Astrocyte (in vitro differentiated cells and primary cell): ENCODE results near the gene COL23A1. TPM values are rescaled to one million over a fixed set of nuclear protein-coding genes. Genes with fewer than 3 reads are reported as not detected.

ENCODE experiments used
- DNase-seq: peaks from one replicate; pipeline ENCODE4 v3.0.0-alpha.2; 2010; ENCODE audit warnings: low read depth
- FAIRE-seq: peaks from 2 replicates; lab custom pipeline; 2011; peaks lifted over from hg19 to GRCh38; lab: Jason Lieb, UNC
- H2AFZ ChIP-seq: 2 replicates; pipeline ENCODE4 v1.6.0; 2012; ENCODE audit warnings: low read depth, low read length, inconsistent platforms
- H3K27ac ChIP-seq: 2 replicates; pipeline ENCODE4 v1.5.1; 2011; ENCODE audit warnings: low read depth, low read length, inconsistent platforms
- H3K27me3 ChIP-seq: 2 replicates; pipeline ENCODE4 v1.6.0; 2011; ENCODE audit warnings: low read length, inconsistent platforms; ENCODE audit not compliant: insufficient read depth
- H3K36me3 ChIP-seq: 2 replicates; pipeline ENCODE4 v1.5.1; 2011; ENCODE audit warnings: low read length, inconsistent platforms; ENCODE audit not compliant: insufficient read depth
- H3K4me1 ChIP-seq: 2 replicates; pipeline ENCODE4 v1.5.1; 2011; ENCODE audit warnings: low read length, inconsistent platforms; ENCODE audit not compliant: insufficient read depth
- H3K4me2 ChIP-seq: 2 replicates; pipeline ENCODE4 v1.6.0; 2012; ENCODE audit warnings: low read length, inconsistent platforms
- H3K4me3 ChIP-seq: 2 replicates; pipeline ENCODE4 v1.5.1; 2011; ENCODE audit warnings: low read depth, mild to moderate bottlenecking, low read length, inconsistent platforms; ENCODE audit not compliant: insufficient read depth
- H3K79me2 ChIP-seq: 2 replicates; pipeline ENCODE4 v1.6.0; 2012; ENCODE audit warnings: mild to moderate bottlenecking, low read length, inconsistent platforms; ENCODE audit not compliant: insufficient read depth
- H3K9ac ChIP-seq: 2 replicates; pipeline ENCODE4 v1.6.0; 2012; ENCODE audit warnings: mild to moderate bottlenecking, low read length, inconsistent platforms
- H3K9me3 ChIP-seq: 2 replicates; pipeline ENCODE4 v1.5.1; 2012; ENCODE audit warnings: low read depth, mild to moderate bottlenecking, low read length, inconsistent platforms; ENCODE audit not compliant: insufficient read depth
- H4K20me1 ChIP-seq: 2 replicates; pipeline ENCODE4 v1.6.0; 2012; ENCODE audit warnings: low read length, inconsistent platforms; ENCODE audit not compliant: insufficient read depth
- H3K27ac Mint-ChIP-seq: one replicate; pipeline ENCODE4 v1.8.0; 2021; ENCODE audit warnings: mild to moderate bottlenecking, mixed read lengths; ENCODE audit not compliant: unreplicated experiment
- H3K27me3 Mint-ChIP-seq: one replicate; pipeline ENCODE4 v1.8.0; 2021; ENCODE audit warnings: low read depth, mixed read lengths; ENCODE audit not compliant: unreplicated experiment
- H3K36me3 Mint-ChIP-seq: one replicate; pipeline ENCODE4 v1.8.0; 2021; ENCODE audit warnings: low read depth, mixed read lengths; ENCODE audit not compliant: unreplicated experiment
- H3K4me1 Mint-ChIP-seq: one replicate; pipeline ENCODE4 v1.8.0; 2021; ENCODE audit warnings: low read depth, mixed read lengths; ENCODE audit not compliant: unreplicated experiment
- H3K4me3 Mint-ChIP-seq: one replicate; pipeline ENCODE4 v1.8.0; 2021; ENCODE audit warnings: mild to moderate bottlenecking, moderate library complexity, mixed read lengths; ENCODE audit not compliant: unreplicated experiment
- H3K9me3 Mint-ChIP-seq: one replicate; pipeline ENCODE4 v1.8.0; 2021; ENCODE audit warnings: mild to moderate bottlenecking, mixed read lengths; ENCODE audit not compliant: unreplicated experiment
- EZH2 ChIP-seq: IDR thresholded peaks from 2 replicates; pipeline ENCODE4 v1.6.1; 2012; ENCODE audit warnings: mild to moderate bottlenecking, low read length, inconsistent platforms; ENCODE audit not compliant: insufficient read depth
- total RNA-seq: library from RNA; stranded (reverse); gene quantifications from 2 replicates; pipeline ENCODE4 v1.2.1, GENCODE V29; 2021
- TF ChIP-seq, protein P1 (sequence below): IDR thresholded peaks from 2 replicates; pipeline ENCODE4 v1.5.1; 2011; ENCODE audit warnings: low read depth, mild to moderate bottlenecking, inconsistent platforms, low read length, moderate library complexity; ENCODE audit not compliant: insufficient read depth

COL23A1 gene
- total RNA-seq, 1 donor from 2014 or later, result 0.16 TPM

DNA sequence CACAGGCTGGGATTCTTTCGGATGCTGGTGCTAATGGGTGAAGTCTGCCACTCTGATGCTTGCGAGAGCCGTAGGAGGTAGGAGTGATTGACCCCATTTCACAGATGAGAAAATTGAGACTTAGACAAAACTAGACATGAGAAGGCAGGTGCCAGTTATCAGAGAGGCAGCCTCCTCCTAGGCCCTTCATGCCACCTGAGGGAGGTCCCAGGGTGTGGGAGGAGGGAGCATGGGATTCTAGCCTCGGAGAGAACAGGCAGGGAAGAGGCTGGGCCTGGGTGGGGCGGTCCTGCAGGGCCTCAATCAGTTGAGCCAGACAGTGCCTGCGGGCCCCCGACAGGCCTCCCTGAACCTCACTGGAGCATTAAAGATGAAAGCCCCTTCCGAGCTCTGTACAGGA lies 112.4 kb downstream of the COL23A1 start:
- H3K36me3 ChIP-seq, result no peaks in the 10 kb centered on the region
- H3K4me3 Mint-ChIP-seq, result no peak overlapping the region
- H3K9me3 ChIP-seq, result peaks cover 3% of the 10 kb centered on the region
- H3K27ac Mint-ChIP-seq, result no peak overlapping the region
- H3K9ac ChIP-seq, result no peak overlapping the region
- no peaks in the 10 kb centered on the region for H4K20me1 ChIP-seq
- no peaks in the 10 kb centered on the region for H3K4me1 ChIP-seq
- no peak overlapping the region for H2AFZ ChIP-seq
- H3K79me2 ChIP-seq, result no peaks in the 10 kb centered on the region
- no peaks in the 10 kb centered on the region for H3K9me3 Mint-ChIP-seq
- no peak for DNase-seq
- peaks cover 26% of the 10 kb centered on the region for H3K4me1 Mint-ChIP-seq
- H3K27me3 Mint-ChIP-seq, result peaks cover 4% of the 10 kb centered on the region
- H3K4me2 ChIP-seq, result no peak overlapping the region
- H3K27me3 ChIP-seq, result no peaks in the 10 kb centered on the region
- no peaks in the 10 kb centered on the region for H3K36me3 Mint-ChIP-seq
- TF ChIP-seq EZH2, result no peak
- TF ChIP-seq, protein P1, sequence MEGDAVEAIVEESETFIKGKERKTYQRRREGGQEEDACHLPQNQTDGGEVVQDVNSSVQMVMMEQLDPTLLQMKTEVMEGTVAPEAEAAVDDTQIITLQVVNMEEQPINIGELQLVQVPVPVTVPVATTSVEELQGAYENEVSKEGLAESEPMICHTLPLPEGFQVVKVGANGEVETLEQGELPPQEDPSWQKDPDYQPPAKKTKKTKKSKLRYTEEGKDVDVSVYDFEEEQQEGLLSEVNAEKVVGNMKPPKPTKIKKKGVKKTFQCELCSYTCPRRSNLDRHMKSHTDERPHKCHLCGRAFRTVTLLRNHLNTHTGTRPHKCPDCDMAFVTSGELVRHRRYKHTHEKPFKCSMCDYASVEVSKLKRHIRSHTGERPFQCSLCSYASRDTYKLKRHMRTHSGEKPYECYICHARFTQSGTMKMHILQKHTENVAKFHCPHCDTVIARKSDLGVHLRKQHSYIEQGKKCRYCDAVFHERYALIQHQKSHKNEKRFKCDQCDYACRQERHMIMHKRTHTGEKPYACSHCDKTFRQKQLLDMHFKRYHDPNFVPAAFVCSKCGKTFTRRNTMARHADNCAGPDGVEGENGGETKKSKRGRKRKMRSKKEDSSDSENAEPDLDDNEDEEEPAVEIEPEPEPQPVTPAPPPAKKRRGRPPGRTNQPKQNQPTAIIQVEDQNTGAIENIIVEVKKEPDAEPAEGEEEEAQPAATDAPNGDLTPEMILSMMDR, result no peak
- no peak for FAIRE-seq
- H3K4me3 ChIP-seq, result no peak overlapping the region
- no peak overlapping the region for H3K27ac ChIP-seq

DNA sequence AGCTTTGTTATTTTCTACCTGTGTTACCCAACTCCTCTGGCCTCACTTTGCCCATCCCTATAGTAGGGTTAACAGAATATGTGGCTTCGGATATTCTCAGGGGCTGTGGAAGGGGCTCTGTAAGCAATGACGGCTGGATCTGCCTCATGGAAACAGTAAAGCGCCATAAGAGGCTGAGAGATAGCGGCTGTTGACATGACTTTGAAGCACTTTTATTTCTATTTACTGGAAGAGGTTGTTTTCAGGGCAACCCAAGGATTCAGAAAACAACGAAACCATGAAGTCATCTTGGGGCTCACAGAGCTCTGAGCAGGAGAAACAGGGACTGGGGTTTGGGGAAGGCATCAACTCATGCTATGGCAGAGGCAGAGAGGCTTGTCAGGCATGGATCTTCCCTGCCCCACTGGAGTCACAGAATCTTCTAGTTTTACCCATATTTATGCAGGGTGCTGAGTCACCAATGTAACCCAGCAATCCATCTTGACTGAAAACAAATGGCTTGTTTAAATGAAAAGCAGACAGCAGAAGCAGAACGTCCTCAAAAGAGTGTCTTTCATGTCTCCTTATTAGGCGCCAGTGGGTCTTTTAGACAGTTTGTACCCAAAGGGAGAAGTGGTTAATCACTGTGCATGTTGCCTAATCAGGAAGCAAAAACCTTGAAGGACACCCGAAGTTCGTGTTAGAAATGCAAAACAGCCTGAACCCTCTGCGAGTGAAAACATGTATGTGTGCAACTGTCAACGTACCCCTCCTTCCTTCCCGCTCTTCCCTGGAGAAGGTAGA lies 113.0 kb downstream of the COL23A1 start:
- no peaks in the 10 kb centered on the region for H3K36me3 Mint-ChIP-seq
- peak overlapping the region; percentile 34 for H3K27ac Mint-ChIP-seq
- peaks cover 3% of the 10 kb centered on the region for H3K9me3 ChIP-seq
- no peak overlapping the region for H3K9ac ChIP-seq
- TF ChIP-seq, protein P1, result no peak
- TF ChIP-seq EZH2, result no peak
- no peaks in the 10 kb centered on the region for H3K79me2 ChIP-seq
- no peaks in the 10 kb centered on the region for H4K20me1 ChIP-seq
- H3K4me3 ChIP-seq, result no peak overlapping the region
- no peak overlapping the region for H3K27ac ChIP-seq
- H3K36me3 ChIP-seq, result no peaks in the 10 kb centered on the region
- no peak for FAIRE-seq
- DNase-seq, result no peak
- no peaks in the 10 kb centered on the region for H3K4me1 ChIP-seq
- H3K27me3 ChIP-seq, result no peaks in the 10 kb centered on the region
- H3K9me3 Mint-ChIP-seq, result no peaks in the 10 kb centered on the region
- H3K27me3 Mint-ChIP-seq, result peaks cover 4% of the 10 kb centered on the region
- no peak overlapping the region for H3K4me2 ChIP-seq
- H2AFZ ChIP-seq, result no peak overlapping the region
- peaks cover 26% of the 10 kb centered on the region for H3K4me1 Mint-ChIP-seq
- no peak overlapping the region for H3K4me3 Mint-ChIP-seq

DNA sequence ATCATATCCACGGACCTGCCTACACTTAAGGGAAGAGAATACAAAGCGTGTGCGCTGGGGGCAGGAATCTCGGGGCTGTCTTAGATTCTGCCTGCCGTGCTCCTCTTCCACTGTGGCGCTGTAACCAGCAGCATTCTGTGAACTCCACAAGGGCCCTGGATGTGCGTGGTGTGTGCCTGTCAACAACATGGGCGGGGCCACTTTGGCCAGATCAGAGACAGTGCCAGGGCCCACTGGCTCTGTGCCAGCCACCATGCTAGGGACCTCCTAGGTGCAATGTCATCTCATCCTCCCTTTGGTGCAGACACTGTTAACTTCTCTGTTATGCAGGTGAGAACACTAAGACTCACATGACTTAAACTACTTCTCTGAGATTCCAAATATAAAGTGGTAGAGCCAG lies 113.7 kb downstream of the COL23A1 start:
- H3K9ac ChIP-seq, result no peak overlapping the region
- H3K27ac ChIP-seq, result no peak overlapping the region
- H3K27ac Mint-ChIP-seq, result peak overlapping the region; percentile 27
- no peak for FAIRE-seq
- H3K9me3 Mint-ChIP-seq, result no peaks in the 10 kb centered on the region
- no peak overlapping the region for H3K4me3 ChIP-seq
- H3K4me1 Mint-ChIP-seq, result peaks cover 26% of the 10 kb centered on the region
- H3K79me2 ChIP-seq, result no peaks in the 10 kb centered on the region
- no peak overlapping the region for H2AFZ ChIP-seq
- H3K9me3 ChIP-seq, result peaks cover 3% of the 10 kb centered on the region
- no peaks in the 10 kb centered on the region for H3K36me3 ChIP-seq
- no peak for DNase-seq
- no peak overlapping the region for H3K4me2 ChIP-seq
- H3K27me3 ChIP-seq, result no peaks in the 10 kb centered on the region
- H3K4me1 ChIP-seq, result no peaks in the 10 kb centered on the region
- TF ChIP-seq, protein P1, result no peak
- TF ChIP-seq EZH2, result no peak
- peaks cover 4% of the 10 kb centered on the region for H3K27me3 Mint-ChIP-seq
- H3K4me3 Mint-ChIP-seq, result no peak overlapping the region
- no peaks in the 10 kb centered on the region for H3K36me3 Mint-ChIP-seq
- no peaks in the 10 kb centered on the region for H4K20me1 ChIP-seq
